CD14-positive monocyte (primary cell): ENCODE data around the gene NUP153. TPM values are rescaled to one million over a fixed set of nuclear protein-coding genes. Genes with fewer than 3 reads are reported as not detected.
"Not testable (repeated sequence)": the region's sequence is repeated elsewhere in the genome, so short reads cannot be mapped to it uniquely, and the experiment has no call there.

Experiments used
- DNase-seq, 3 donors: peaks; one replicate each; pipeline ENCODE4 v3.0.0-alpha.2; 2011 to 2022
- H2AFZ ChIP-seq: 2 replicates; pipeline ENCODE4 v1.6.0; 2012; ENCODE audit warnings: mild to moderate bottlenecking, low read depth, low read length, inconsistent platforms; ENCODE audit not compliant: insufficient read depth, poor library complexity, severe bottlenecking
- H3K27ac ChIP-seq, 2 donors: 1 replicate in 1 of 2; 2 replicates in 1 of 2; pipeline ENCODE4 v1.5.1; 2012 to 2013; ENCODE audit warnings: low read length in 2 of 2, control low read depth in 1 of 2, inconsistent platforms in 1 of 2, low read depth in 1 of 2, mild to moderate bottlenecking in 1 of 2
- H3K27me3 ChIP-seq, 2 donors: one replicate each; pipeline versions ENCODE4 v1.6.0 to v1.6.1; 2011 to 2013; ENCODE audit warnings: low read length in 2 of 2; ENCODE audit not compliant: control insufficient read depth in 2 of 2, insufficient read depth in 2 of 2
- H3K36me3 ChIP-seq, 2 donors: replicated peaks in 1 of 2; 1 replicate in 1 of 2; 2 replicates in 1 of 2; pipeline versions ENCODE4 v1.5.1 to v1.6.1; 2012 to 2013; ENCODE audit warnings: low read length in 2 of 2, control low read depth in 1 of 2, inconsistent platforms in 1 of 2, mild to moderate bottlenecking in 1 of 2; ENCODE audit not compliant: insufficient read depth in 2 of 2, control insufficient read depth in 1 of 2
- H3K4me1 ChIP-seq, 2 donors: 1 replicate in 1 of 2; 2 replicates in 1 of 2; pipeline versions ENCODE4 v1.5.1 to v1.6.1; 2012 to 2013; ENCODE audit warnings: low read length in 2 of 2, control low read depth in 1 of 2, inconsistent platforms in 1 of 2, mild to moderate bottlenecking in 1 of 2, moderate library complexity in 1 of 2; ENCODE audit not compliant: insufficient read depth in 2 of 2, control insufficient read depth in 1 of 2
- H3K4me2 ChIP-seq: replicated peaks from 2 replicates; pipeline ENCODE3; 2012; ENCODE audit warnings: low read length, moderate library complexity, mild to moderate bottlenecking; ENCODE audit not compliant: poor library complexity, severe bottlenecking; ENCODE audit errors: extremely low read depth
- H3K4me3 ChIP-seq, 3 experiments: fragments of 200-600 bp in 1 of 3; sonication (generic) in 1 of 3; replicated peaks in 1 of 3; 1 replicate in 2 of 3; 2 replicates in 1 of 3; pipeline ENCODE4 v1.5.1; 2011 to 2013; ENCODE audit warnings: low read length in 3 of 3, mild to moderate bottlenecking in 3 of 3, control low read depth in 2 of 3, low read depth in 2 of 3, inconsistent platforms in 1 of 3, moderate library complexity in 1 of 3
- H3K79me2 ChIP-seq: 2 replicates; pipeline ENCODE4 v1.6.0; 2012; ENCODE audit warnings: mild to moderate bottlenecking, control low read depth, inconsistent platforms, low read length, moderate library complexity; ENCODE audit not compliant: insufficient read depth
- H3K9ac ChIP-seq: 2 replicates; pipeline ENCODE4 v1.6.0; 2017; ENCODE audit warnings: low read length, mild to moderate bottlenecking; ENCODE audit not compliant: insufficient read depth, poor library complexity, severe bottlenecking
- H3K9me3 ChIP-seq, 2 donors: replicated peaks in 1 of 2; 1 replicate in 1 of 2; 2 replicates in 1 of 2; pipeline versions ENCODE4 v1.5.1 to v1.6.1; 2012 to 2013; ENCODE audit warnings: low read length in 2 of 2, control low read depth in 1 of 2; ENCODE audit not compliant: control insufficient read depth in 1 of 2, insufficient read depth in 1 of 2
- H4K20me1 ChIP-seq: 2 replicates; pipeline ENCODE4 v1.6.0; 2012; ENCODE audit warnings: mild to moderate bottlenecking, low read length, control low read depth, moderate library complexity; ENCODE audit not compliant: insufficient read depth
- H3K27ac Mint-ChIP-seq, 7 donors: one replicate each; pipeline ENCODE4 v1.8.0; 2020; ENCODE audit warnings: mild to moderate bottlenecking in 7 of 7, mixed read lengths in 7 of 7, moderate library complexity in 6 of 7, inconsistent platforms in 2 of 7
- H3K27me3 Mint-ChIP-seq, 3 donors: one replicate each; pipeline ENCODE4 v1.8.0; 2021 to 2022; ENCODE audit warnings: low read depth in 3 of 3, mild to moderate bottlenecking in 3 of 3, mixed read lengths in 3 of 3, moderate library complexity in 3 of 3, inconsistent platforms in 1 of 3
- H3K36me3 Mint-ChIP-seq, 2 donors: one replicate each; pipeline ENCODE4 v1.8.0; 2020; ENCODE audit warnings: mixed read lengths in 2 of 2, inconsistent platforms in 1 of 2, mild to moderate bottlenecking in 1 of 2
- H3K4me1 Mint-ChIP-seq: one replicate; pipeline ENCODE4 v1.8.0; 2020; ENCODE audit warnings: mild to moderate bottlenecking, mixed read lengths
- H3K4me3 Mint-ChIP-seq, 2 donors: one replicate each; pipeline ENCODE4 v1.8.0; 2020; ENCODE audit warnings: mild to moderate bottlenecking in 2 of 2, mixed read lengths in 2 of 2, moderate library complexity in 1 of 2
- H3K9me3 Mint-ChIP-seq, 7 donors: one replicate each; pipeline ENCODE4 v1.8.0; 2020 to 2022; ENCODE audit warnings: mixed read lengths in 7 of 7, mild to moderate bottlenecking in 6 of 7, moderate library complexity in 6 of 7, inconsistent platforms in 2 of 7
- CTCF ChIP-seq: fragments of 200-600 bp; IDR thresholded peaks from one replicate; pipeline ENCODE4 v1.8.0; 2022; ENCODE audit warnings: antibody characterized with exemption, mild to moderate bottlenecking
- WGBS: methylation state at CpG from one replicate; pipeline ENCODE4 v1.1.5; 2013; ENCODE audit warnings: missing lambda C conversion rate; ENCODE audit not compliant: insufficient coverage; 5-methylcytosine and 5-hydroxymethylcytosine counted together
- intact Hi-C, 2 donors: fragments of 100-400 bp; cut with micrococcal nuclease; formaldehyde crosslinking; loops; one replicate each; pipeline versions ENCODE4 v1.15.0 to v1.15.1; 2023
- polyA plus RNA-seq, 3 donors: library from polyadenylated mRNA; depleted of rRNA in 1 of 3; unstranded in 2 of 3; stranded (reverse) in 1 of 3; fragments of 300-500 nt in 2 of 3; fragments of >200 nt in 1 of 3; fragmentation: Illumina TruSeq in 2 of 3; gene quantifications; 1 replicate in 2 of 3; 2 replicates in 1 of 3; pipeline ENCODE4 v1.2.3, GENCODE V29; 2012 to 2021

Gene NUP153
- polyA plus RNA-seq, 3 donors: 0.99 to 13.8 (median 2.3) TPM

DNA sequence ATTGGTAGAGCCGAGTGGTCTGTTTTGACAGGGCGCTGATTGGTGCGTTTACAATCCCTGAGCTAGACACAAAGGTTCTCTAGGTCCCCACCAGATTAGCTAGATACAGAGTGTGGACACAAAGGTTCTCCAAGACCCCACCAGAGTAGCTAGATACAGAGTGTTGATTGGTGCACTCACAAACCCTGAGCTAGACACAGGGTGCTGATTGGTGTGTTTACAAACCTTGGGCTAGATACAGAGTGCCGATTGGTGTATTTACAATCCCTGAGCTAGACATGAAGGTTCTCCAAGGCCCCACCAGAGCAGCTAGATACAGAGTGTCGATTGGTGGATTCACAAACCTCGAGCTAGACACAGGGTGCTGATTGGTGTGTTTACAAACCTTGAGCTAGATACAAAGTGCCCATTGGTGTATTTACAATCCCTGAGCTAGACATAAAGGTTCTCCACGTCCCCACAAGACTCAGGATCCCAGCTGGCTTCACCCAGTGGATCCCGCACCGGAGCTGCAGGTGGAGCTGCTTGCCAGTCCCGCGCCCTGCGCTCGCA lies 38.1 kb upstream of the NUP153 start:
- H3K4me3 ChIP-seq, intact Hi-C loops, H3K9me3 Mint-ChIP-seq, H3K27ac ChIP-seq, H4K20me1 ChIP-seq, H3K36me3 ChIP-seq, H3K4me1 ChIP-seq, H3K4me3 Mint-ChIP-seq, H3K4me2 ChIP-seq, H3K27me3 ChIP-seq, DNase-seq, H2AFZ ChIP-seq, H3K9ac ChIP-seq, H3K79me2 ChIP-seq, H3K36me3 Mint-ChIP-seq, H3K9me3 ChIP-seq, H3K4me1 Mint-ChIP-seq, H3K27me3 Mint-ChIP-seq: not testable (repeated sequence)
- H3K27ac Mint-ChIP-seq: peak overlapping the region in 1 of 7 donors; percentile 60
- 100% methylated on average over 9 of the region's 13 CpGs for WGBS

DNA sequence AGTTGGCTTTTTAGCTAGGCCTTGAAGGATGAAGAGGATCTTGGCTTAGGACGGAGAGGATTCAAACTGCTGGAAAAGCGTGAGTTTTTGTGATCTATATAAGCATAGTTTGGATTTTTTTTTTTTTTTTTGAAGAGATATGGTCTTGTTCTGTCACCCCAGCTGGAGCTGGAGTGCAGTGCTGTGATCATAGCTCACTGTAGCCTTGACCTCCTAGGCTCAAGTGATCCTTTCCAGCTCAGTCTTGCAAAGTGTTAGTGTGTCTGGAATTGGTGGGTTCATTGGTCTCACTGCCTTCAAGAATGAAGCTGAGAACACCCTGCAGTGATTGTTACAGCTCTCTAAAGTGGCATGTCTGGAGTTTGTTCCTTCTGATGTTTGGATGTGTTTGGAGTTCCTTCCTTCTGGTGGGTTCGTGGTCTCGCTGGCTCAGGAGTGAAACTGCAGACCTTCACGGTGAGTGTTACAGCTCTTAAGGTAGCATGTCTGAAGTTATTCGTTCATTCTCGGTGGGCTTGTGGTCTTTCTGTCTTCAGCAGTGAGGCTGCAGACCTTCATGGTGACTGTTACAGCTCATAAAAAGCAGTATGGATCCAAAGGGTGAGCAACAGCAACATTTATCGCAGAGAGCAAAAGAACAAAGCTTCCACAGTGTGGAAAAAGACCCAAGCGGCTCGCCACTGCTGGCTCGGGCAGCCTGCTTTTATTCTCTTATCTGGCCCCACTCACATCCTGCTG lies 37.5 kb upstream of the NUP153 start:
- Mint-ChIP-seq H3K4me3 (no peak overlapping the region), H3K4me1 (peaks cover 7% of the 10 kb centered on the region), H3K36me3 (no peaks in the 10 kb centered on the region), H3K27ac (peak overlapping the region in 1 of 7 donors; percentile 2), H3K9me3 (peaks cover 0 to 11% (median 6%) of the 10 kb centered on the region in 7 donors), H3K27me3 (peaks cover 1 to 10% (median 4%) of the 10 kb centered on the region in 3 donors)
- Histone ChIP-seq H3K9ac (no peak overlapping the region), H3K4me2 (no peak overlapping the region), H3K9me3 (no peaks in the 10 kb centered on the region), H3K4me1 (no peaks in the 10 kb centered on the region), H3K79me2 (no peaks in the 10 kb centered on the region), H2AFZ (no peak overlapping the region), H3K36me3 (no peaks in the 10 kb centered on the region), H3K27ac (no peak overlapping the region), H4K20me1 (no peaks in the 10 kb centered on the region), H3K4me3 (no peak overlapping the region), H3K27me3 (no peaks in the 10 kb centered on the region)
- WGBS: 57% methylated on average over 7 of the region's 11 CpGs
- TF ChIP-seq CTCF: no peak
- no peak for DNase-seq
- intact Hi-C loops: no loop called here
